Endothelial cell of umbilical vein (primary cell): Measurements from ENCODE around the gene ZNF556.

Source experiments
- EZH2 ChIP-seq: IDR thresholded peaks from 2 replicates; pipeline ENCODE4 v1.6.1; 2012; ENCODE audit warnings: borderline replicate concordance, low read depth, mild to moderate bottlenecking, moderate library complexity, low read length, inconsistent platforms; ENCODE audit not compliant: severe bottlenecking
- POLR2AphosphoS5 ChIP-seq: IDR thresholded peaks from 2 replicates; pipeline ENCODE4 v1.6.1; 2012; ENCODE audit warnings: low read depth, mild to moderate bottlenecking, control low read depth, low read length, moderate library complexity; ENCODE audit not compliant: insufficient read depth

- TF ChIP-seq EZH2 (no peak), POLR2AphosphoS5 (no peak)
Measured at GRCh38 chr19:2912306-2912705, 45.2 kb downstream of the ZNF556 start.
